SKM-1 (cell line): ENCODE data around the gene SYNDIG1.

Experiments
- DNase-seq: peaks from one replicate; lab custom pipeline; 2025; ENCODE audit not compliant: unreplicated experiment; lab: John Stamatoyannopoulos, UW

SYNDIG1 gene

GRCh38 chr20:24653306-24653705 is 183.9 kb downstream of the SYNDIG1 start:
- DNase-seq = no peak

GRCh38 chr20:24654425-24654824 is 185.0 kb downstream of the SYNDIG1 start:
- no peak for DNase-seq

GRCh38 chr20:24656391-24656790 is 187.0 kb downstream of the SYNDIG1 start:
- DNase-seq = no peak

GRCh38 chr20:24657196-24657595 is 187.8 kb downstream of the SYNDIG1 start:
- DNase-seq = no peak

- no peak for DNase-seq
Measured at GRCh38 chr20:24657878-24658620, 188.6 kb downstream of the SYNDIG1 start.

- DNase-seq = no peak
Measured at GRCh38 chr20:24658920-24659660, 189.7 kb downstream of the SYNDIG1 start.

- no peak for DNase-seq
Measured at GRCh38 chr20:24659835-24660234, 190.4 kb downstream of the SYNDIG1 start.

- DNase-seq = no peak
Measured at GRCh38 chr20:24660651-24661050, 191.2 kb downstream of the SYNDIG1 start.

- DNase-seq = no peak
Measured at GRCh38 chr20:24661255-24661654, 191.8 kb downstream of the SYNDIG1 start.

- no peak for DNase-seq
Measured at GRCh38 chr20:24662322-24662721, 192.9 kb downstream of the SYNDIG1 start.

- no peak for DNase-seq
Measured at GRCh38 chr20:24662752-24663365, 193.4 kb downstream of the SYNDIG1 start.

- no peak for DNase-seq
Measured at GRCh38 chr20:24663496-24663895, 194.1 kb downstream of the SYNDIG1 start.

GRCh38 chr20:24664266-24664986 is 195.0 kb downstream of the SYNDIG1 start:
- DNase-seq = no peak

GRCh38 chr20:24665196-24665595 is 195.8 kb downstream of the SYNDIG1 start:
- no peak for DNase-seq

- DNase-seq = no peak
Measured at GRCh38 chr20:24665741-24666191, 196.3 kb downstream of the SYNDIG1 start.

GRCh38 chr20:24667689-24668383 is 198.4 kb downstream of the SYNDIG1 start:
- DNase-seq = no peak

- no peak for DNase-seq
Measured at GRCh38 chr20:24668384-24668702, 198.9 kb downstream of the SYNDIG1 start.

- no peak for DNase-seq
Measured at GRCh38 chr20:24668791-24669190, 199.4 kb downstream of the SYNDIG1 start.

GRCh38 chr20:24669701-24670100 is 200.3 kb downstream of the SYNDIG1 start:
- DNase-seq = no peak

GRCh38 chr20:24670341-24670872 is 201.0 kb downstream of the SYNDIG1 start:
- no peak for DNase-seq

- DNase-seq = no peak
Measured at GRCh38 chr20:24670981-24671380, 201.6 kb downstream of the SYNDIG1 start.
